PC-9 (cell line): ENCODE data around the gene CEL. TPM values are rescaled to one million over a fixed set of nuclear protein-coding genes. Genes with fewer than 3 reads are reported as not detected.
"Not testable (repeated sequence)": the region's sequence is repeated elsewhere in the genome, so short reads cannot be mapped to it uniquely, and the experiment has no call there.

Experiments used
- BruUV-seq: library from RNA; stranded (reverse); fragments of 400-500 nt; replicated peaks from 2 replicates; lab custom pipeline; 2021; lab: Mats Ljungman, UMichigan
- CTCF ChIA-PET: fragments of 300-600 bp; sonication (Branson Sonifier 250); formaldehyde crosslinking; loops from one replicate; lab custom pipeline; 2022; ENCODE audit warnings: antibody characterized with exemption; lab: Charles Lee
- POLR2A ChIA-PET: fragments of 300-600 bp; sonication (Branson Sonifier 250); formaldehyde crosslinking; loops from one replicate; lab custom pipeline; 2022; ENCODE audit warnings: antibody characterized with exemption; ENCODE audit not compliant: unreplicated experiment; lab: Charles Lee
- DNase-seq, 2 experiments: peaks; one replicate each; pipeline versions ENCODE4 v3.0.0 to v3.0.0-alpha.2; 2015 to 2022; ENCODE audit warnings: mixed read lengths in 1 of 2
- H2AFZ ChIP-seq: fragments of 200-600 bp; sonication (generic); 2 replicates; pipeline ENCODE4 v1.8.1; 2017; ENCODE audit warnings: antibody characterized with exemption
- H3F3A ChIP-seq: fragments of 200-600 bp; sonication (generic); 2 replicates; pipeline ENCODE4 v1.8.1; 2017; ENCODE audit warnings: antibody characterized with exemption, mild to moderate bottlenecking, low read depth; ENCODE audit not compliant: insufficient read depth
- H3K27ac ChIP-seq: fragments of 200-600 bp; sonication (generic); 2 replicates; pipeline ENCODE4 v1.6.1; 2016; ENCODE audit warnings: mixed run types
- H3K27me3 ChIP-seq: fragments of 200-600 bp; sonication (generic); 2 replicates; pipeline ENCODE4 v1.6.1; 2016; ENCODE audit warnings: low read depth, mixed run types; ENCODE audit not compliant: insufficient read depth
- H3K36me3 ChIP-seq: fragments of 200-600 bp; sonication (generic); 2 replicates; pipeline ENCODE4 v1.6.1; 2016; ENCODE audit warnings: low read depth, mixed run types
- H3K4me1 ChIP-seq: fragments of 200-600 bp; sonication (generic); replicated peaks from 2 replicates; pipeline ENCODE4 v1.6.1; 2016; ENCODE audit warnings: mixed run types; ENCODE audit not compliant: insufficient read depth
- H3K4me2 ChIP-seq: fragments of 200-600 bp; sonication (generic); 2 replicates; pipeline ENCODE4 v1.6.1; 2017; ENCODE audit warnings: mixed run types
- H3K4me3 ChIP-seq: fragments of 200-600 bp; sonication (generic); 2 replicates; pipeline ENCODE4 v1.6.1; 2016; ENCODE audit warnings: mixed run types
- H3K79me2 ChIP-seq: fragments of 200-600 bp; sonication (generic); 2 replicates; pipeline ENCODE4 v1.6.1; 2017; ENCODE audit warnings: low read depth, mixed run types
- H3K9me2 ChIP-seq: fragments of 200-600 bp; sonication (generic); 2 replicates; pipeline ENCODE4 v1.8.1; 2017; ENCODE audit warnings: mild to moderate bottlenecking; ENCODE audit not compliant: insufficient read depth
- H3K9me3 ChIP-seq: fragments of 200-600 bp; sonication (generic); 2 replicates; pipeline ENCODE4 v1.8.1; 2016; ENCODE audit warnings: low read depth; ENCODE audit not compliant: insufficient read depth
- H4K20me1 ChIP-seq: fragments of 200-600 bp; sonication (generic); 2 replicates; pipeline ENCODE4 v1.8.1; 2017; ENCODE audit not compliant: insufficient read depth
- EZH2 ChIP-seq: fragments of 200-600 bp; sonication (generic); IDR thresholded peaks from 2 replicates; pipeline ENCODE4 v1.8.0; 2017; ENCODE audit warnings: antibody characterized with exemption, low read depth
- intact Hi-C: fragments of 100-400 bp; cut with micrococcal nuclease; formaldehyde crosslinking; loops from one replicate; pipeline ENCODE4 v1.10.0; 2022; ENCODE audit not compliant: unreplicated experiment
- total RNA-seq: library from RNA; stranded (reverse); gene quantifications from 2 replicates; pipeline ENCODE4 v1.2.3, GENCODE V29; 2021
- TF ChIP-seq, protein P1 (sequence below): fragments of 200-600 bp; sonication (generic); conservative IDR thresholded peaks from 2 replicates; pipeline ENCODE4 v1.6.1; 2017; ENCODE audit warnings: mixed run types, antibody characterized with exemption, mild to moderate bottlenecking, moderate library complexity

Gene CEL
- total RNA-seq, 1 experiment from 2014 or later: 2.7 TPM

DNA sequence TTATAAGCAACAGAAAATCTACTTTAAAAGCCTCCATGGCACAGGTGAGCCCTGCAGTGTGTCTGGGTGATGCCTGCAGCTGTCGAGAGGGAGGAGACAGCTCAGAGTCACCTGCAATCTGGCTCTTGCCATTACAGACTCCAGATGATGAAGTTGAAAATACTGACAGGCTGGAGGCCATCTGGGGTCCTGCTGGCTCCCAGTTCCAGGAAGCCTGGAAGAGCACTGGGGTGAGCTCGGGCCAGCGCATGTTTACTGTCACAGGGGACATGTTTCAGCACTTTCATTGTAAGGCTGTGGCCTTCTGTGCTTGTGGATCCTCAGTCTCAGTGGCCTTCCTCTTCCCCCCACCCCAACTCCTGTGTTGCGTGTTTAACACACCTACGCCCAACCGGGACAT is 28.4 kb downstream of the CEL start:
- no peaks in the 10 kb centered on the region for H3K36me3 ChIP-seq
- TF ChIP-seq EZH2: no peak
- TF ChIP-seq, protein P1, sequence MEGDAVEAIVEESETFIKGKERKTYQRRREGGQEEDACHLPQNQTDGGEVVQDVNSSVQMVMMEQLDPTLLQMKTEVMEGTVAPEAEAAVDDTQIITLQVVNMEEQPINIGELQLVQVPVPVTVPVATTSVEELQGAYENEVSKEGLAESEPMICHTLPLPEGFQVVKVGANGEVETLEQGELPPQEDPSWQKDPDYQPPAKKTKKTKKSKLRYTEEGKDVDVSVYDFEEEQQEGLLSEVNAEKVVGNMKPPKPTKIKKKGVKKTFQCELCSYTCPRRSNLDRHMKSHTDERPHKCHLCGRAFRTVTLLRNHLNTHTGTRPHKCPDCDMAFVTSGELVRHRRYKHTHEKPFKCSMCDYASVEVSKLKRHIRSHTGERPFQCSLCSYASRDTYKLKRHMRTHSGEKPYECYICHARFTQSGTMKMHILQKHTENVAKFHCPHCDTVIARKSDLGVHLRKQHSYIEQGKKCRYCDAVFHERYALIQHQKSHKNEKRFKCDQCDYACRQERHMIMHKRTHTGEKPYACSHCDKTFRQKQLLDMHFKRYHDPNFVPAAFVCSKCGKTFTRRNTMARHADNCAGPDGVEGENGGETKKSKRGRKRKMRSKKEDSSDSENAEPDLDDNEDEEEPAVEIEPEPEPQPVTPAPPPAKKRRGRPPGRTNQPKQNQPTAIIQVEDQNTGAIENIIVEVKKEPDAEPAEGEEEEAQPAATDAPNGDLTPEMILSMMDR: no peak
- no peak overlapping the region for H3K27ac ChIP-seq
- no TSS peak for BruUV-seq
- H3K4me3 ChIP-seq: no peak overlapping the region
- H3K4me1 ChIP-seq: no peaks in the 10 kb centered on the region
- H3K9me3 ChIP-seq: no peaks in the 10 kb centered on the region
- no peak overlapping the region for H2AFZ ChIP-seq
- no peak for DNase-seq
- no peaks in the 10 kb centered on the region for H3K9me2 ChIP-seq
- ChIA-PET POLR2A (no interaction called here), CTCF (no interaction called here)
- no peaks in the 10 kb centered on the region for H3K27me3 ChIP-seq
- no peaks in the 10 kb centered on the region for H3K79me2 ChIP-seq
- H3F3A ChIP-seq: no peaks in the 10 kb centered on the region
- intact Hi-C loops: no loop called here
- H3K4me2 ChIP-seq: no peak overlapping the region
- no peaks in the 10 kb centered on the region for H4K20me1 ChIP-seq

DNA sequence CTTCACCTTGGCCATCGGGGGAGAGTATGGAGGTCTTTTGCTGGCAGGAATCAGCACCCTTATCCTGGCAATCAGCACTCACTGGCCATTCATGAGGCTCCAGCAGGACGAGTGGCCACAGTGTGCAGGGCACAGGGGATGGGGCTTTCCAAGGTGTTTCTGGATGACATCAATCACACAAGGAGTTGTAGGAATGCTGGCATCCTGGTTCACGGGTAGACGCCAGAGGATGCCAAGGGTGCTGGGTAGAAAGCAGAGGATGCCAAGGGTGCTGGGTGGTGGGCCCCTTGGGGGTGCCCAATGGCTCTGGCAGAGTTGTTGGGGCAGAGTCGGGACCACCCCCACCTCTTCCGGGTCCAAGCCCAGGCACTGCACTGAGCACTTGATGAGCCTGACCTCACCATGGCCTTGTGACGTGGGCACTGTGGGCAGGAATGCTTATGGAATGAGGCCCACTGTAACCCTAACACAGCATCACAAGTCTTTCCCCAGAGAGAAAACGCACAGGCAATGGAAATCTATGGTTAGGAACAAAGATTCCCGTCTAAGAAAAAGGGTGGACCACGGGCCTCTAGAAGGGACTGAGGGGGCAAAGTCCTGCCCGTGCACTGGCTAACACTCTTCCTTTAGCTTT is 29.1 kb downstream of the CEL start:
- Histone ChIP-seq H3K27me3 (no peaks in the 10 kb centered on the region), H4K20me1 (no peaks in the 10 kb centered on the region), H3K4me1 (no peaks in the 10 kb centered on the region), H3K27ac (no peak overlapping the region), H3K9me2 (no peaks in the 10 kb centered on the region), H3K4me2 (no peak overlapping the region), H3K36me3 (0 out of 2 replicates have a peak, but pooled peaks cover under 1% of the 10 kb centered on the region), H2AFZ (no peak overlapping the region), H3K4me3 (no peak overlapping the region), H3F3A (no peaks in the 10 kb centered on the region), H3K79me2 (no peaks in the 10 kb centered on the region), H3K9me3 (no peaks in the 10 kb centered on the region; the same call in 1 of the 2 replicates)
- no peak for TF ChIP-seq EZH2
- TF ChIP-seq, protein P1: no peak
- ChIA-PET POLR2A (no interaction called here), CTCF (no interaction called here)
- DNase-seq: no peak
- no TSS peak for BruUV-seq
- intact Hi-C loops: no loop called here

DNA sequence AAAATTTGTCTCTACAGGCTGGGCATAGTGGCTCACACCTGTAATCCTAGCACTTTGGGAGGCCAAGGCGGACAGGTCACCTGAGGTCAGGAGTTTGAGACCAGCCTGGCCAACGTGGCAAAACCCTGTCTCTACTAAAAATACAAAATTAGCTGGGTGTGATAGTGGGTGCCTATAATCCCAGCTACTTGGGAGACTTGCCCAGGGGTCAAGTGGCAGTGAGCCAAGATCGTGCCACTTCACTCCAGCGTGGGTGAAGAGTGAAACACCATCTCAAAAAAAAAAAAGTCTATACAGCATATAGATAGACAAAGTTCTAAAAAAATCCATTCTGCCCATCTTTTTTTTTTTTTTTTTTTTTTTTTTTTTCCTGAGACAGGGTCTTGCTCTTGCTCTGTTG is 32.6 kb downstream of the CEL start:
- DNase-seq, POLR2A ChIA-PET, H3K27me3 ChIP-seq, H2AFZ ChIP-seq, H4K20me1 ChIP-seq, H3K4me3 ChIP-seq, intact Hi-C loops, H3K79me2 ChIP-seq, H3K9me2 ChIP-seq, H3K4me2 ChIP-seq, H3K4me1 ChIP-seq, H3F3A ChIP-seq, H3K27ac ChIP-seq, BruUV-seq: not testable (repeated sequence)
- Histone ChIP-seq H3K36me3 (0 out of 2 replicates have a peak, but pooled peaks cover 20% of the 10 kb centered on the region), H3K9me3 (peaks cover 12% of the 10 kb centered on the region; the same call in 1 of the 2 replicates)
- CTCF ChIA-PET: interaction anchor here (0.6 kb wide), 1 partner anchor 28 kb away, joined by 8 read pairs; no protein-coding TSS in a partner anchor
